Panc1 (cell line): ENCODE measurements around the gene TAS2R7.

ENCODE experiments used
- POLR2AphosphoS5 ChIP-seq: IDR thresholded peaks from 2 replicates; pipeline ENCODE4 v1.6.1; 2012; ENCODE audit warnings: mild to moderate bottlenecking, low read depth, low read length, moderate library complexity
- TF ChIP-seq, protein P1 (sequence below): fragments of 450-650 bp; IDR thresholded peaks from 2 replicates; pipeline ENCODE4 v1.5.1; 2017; ENCODE audit warnings: mild to moderate bottlenecking

DNA sequence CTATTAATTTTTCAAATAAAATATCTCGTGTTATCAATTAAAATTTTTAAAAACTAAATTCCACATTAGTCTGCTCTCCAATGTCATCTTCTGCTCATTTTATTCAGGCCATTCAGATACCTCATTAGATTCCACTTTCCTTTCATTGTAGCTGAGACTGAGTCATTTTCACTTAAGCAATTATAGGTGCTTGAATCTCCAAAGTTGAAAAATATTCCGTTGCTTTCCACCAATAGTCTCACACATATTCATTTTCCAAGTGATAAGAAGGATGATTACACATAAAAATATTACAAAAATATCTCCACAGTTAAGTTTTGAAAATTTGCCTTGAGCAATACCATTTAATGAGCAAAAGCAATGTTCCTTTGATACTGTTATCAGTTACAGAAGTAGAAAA is 42.8 kb downstream of the TAS2R7 start:
- no peak for TF ChIP-seq POLR2AphosphoS5
- TF ChIP-seq, protein P1, sequence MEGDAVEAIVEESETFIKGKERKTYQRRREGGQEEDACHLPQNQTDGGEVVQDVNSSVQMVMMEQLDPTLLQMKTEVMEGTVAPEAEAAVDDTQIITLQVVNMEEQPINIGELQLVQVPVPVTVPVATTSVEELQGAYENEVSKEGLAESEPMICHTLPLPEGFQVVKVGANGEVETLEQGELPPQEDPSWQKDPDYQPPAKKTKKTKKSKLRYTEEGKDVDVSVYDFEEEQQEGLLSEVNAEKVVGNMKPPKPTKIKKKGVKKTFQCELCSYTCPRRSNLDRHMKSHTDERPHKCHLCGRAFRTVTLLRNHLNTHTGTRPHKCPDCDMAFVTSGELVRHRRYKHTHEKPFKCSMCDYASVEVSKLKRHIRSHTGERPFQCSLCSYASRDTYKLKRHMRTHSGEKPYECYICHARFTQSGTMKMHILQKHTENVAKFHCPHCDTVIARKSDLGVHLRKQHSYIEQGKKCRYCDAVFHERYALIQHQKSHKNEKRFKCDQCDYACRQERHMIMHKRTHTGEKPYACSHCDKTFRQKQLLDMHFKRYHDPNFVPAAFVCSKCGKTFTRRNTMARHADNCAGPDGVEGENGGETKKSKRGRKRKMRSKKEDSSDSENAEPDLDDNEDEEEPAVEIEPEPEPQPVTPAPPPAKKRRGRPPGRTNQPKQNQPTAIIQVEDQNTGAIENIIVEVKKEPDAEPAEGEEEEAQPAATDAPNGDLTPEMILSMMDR: no peak
